Suppressor macrophage (primary cell): ENCODE measurements around the gene BFSP1.

ENCODE experiments used
- DNase-seq, 4 experiments: peaks; one replicate each; pipeline ENCODE4 v3.0.0-alpha.2; 2020 to 2022

BFSP1 gene

DNA sequence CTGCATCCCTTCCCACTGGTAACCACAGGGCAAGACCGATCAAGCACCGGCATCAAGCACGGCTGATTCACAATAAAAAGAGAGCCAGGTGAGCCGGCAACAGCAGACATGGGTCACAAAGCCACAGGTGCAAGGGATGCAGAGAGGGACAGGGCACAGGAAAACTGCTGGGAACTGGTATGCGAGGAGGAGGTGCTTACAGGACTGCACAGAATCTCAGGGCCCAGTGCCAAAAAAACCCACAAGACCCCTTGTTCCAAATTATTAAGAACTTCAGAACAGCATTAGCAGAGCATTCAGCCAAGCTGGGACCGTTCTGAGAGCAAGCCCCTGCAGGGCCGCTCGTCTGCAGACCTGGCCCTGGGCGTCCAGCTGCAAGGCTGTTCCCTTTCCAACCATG lies 35.4 kb downstream of the BFSP1 start:
- no peak for DNase-seq

DNA sequence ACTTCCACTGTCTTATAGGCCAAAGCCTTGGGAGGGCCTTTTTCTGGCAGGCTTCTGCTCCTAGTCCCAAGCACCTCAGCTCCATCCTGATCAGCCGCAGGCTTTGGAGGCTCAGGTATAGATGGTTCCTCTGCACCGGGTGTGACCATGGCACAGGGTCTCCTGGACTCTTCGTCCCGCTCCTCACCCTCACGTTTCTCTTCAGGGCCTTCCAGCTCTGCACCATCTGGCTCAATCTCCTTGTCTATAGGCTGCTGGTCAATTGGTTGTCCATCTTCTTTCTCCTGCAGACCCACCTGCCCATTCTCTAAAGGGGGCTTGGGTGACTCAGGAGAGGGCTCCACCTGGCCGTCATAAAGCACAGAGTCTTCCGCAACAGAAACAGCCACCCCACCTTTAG lies 37.0 kb downstream of the BFSP1 start:
- no peak for DNase-seq

GRCh38 chr20:17493173-17493572 lies 38.0 kb downstream of the BFSP1 start:
- DNase-seq, result no peak

GRCh38 chr20:17491488-17491887 lies 39.7 kb downstream of the BFSP1 start:
- no peak for DNase-seq

GRCh38 chr20:17491041-17491440 lies 40.1 kb downstream of the BFSP1 start:
- DNase-seq, result no peak

DNA sequence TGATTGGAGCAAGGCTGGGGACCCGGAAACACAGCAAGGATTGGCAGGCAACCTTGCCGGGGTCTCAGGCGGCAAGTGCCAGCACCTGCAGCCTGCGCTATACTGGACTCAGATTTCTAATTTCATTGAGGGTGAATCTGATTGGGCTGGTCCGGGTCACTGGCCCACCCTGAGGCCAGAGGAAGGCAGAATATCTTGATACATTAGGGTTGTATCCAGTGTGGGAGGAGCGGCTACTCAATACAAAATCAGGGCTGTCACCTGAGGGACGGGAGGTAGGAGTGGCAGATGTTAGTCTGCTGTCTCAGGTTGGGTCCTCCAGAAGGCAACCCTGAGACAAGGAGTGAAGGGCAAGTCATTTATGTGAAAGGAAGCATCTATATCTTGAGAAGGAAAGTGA lies 40.7 kb downstream of the BFSP1 start:
- DNase-seq, result no peak

DNA sequence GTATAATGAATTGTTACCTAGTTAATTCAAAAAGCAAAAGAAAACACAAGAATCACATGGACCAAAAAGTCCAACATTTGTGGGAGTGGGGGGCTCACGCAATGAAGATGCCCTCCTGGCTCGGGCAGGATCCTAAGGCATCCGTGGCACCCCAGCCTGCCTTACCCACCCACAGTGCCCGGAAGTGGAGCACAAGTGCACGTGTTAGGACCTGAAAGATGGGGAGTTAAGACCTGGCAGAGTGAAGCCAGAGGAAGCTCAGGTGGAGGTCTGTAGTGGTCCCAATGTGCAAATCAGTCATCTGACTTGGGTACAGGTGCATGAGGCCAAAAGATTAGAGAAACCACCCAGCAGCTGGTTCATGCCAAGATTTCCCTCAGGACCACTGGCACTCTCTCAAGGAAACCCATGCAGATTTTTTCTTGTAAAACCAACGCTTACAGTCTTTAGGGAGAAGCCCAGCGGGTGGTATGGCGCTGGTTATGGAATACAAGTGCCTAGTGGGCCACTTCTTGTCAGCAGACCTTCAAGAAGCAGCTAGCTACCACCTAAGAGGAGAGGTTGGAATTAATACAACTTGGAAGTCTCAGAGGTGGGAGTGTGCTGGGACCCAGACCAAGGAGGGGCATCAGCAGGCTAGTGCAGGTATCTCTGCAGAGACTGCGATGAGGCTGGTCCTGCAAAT lies 42.1 kb downstream of the BFSP1 start:
- DNase-seq, result no peak

GRCh38 chr20:17485017-17485416 lies 46.2 kb downstream of the BFSP1 start:
- DNase-seq, result no peak

DNA sequence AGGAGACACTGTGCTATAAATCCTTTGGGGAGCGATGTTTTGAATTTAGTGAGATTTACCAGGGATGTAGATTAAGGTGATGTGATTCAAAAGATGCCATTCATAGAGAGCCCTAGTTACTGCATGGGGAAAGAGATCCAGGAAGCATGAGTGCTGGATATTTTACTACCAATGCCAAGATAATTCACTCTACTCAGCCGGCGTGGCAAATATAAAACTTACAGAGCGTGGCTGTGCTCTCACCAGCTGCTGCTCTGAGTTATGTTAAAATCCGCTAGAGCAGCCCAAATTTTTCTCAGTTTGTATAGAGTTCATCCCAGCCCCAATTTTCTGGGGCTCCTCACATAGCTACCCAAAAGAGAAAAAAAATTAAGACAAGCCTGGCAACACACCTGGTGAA lies 48.6 kb downstream of the BFSP1 start:
- no peak for DNase-seq

GRCh38 chr20:17481661-17482060 lies 49.5 kb downstream of the BFSP1 start:
- no peak for DNase-seq

- no peak for DNase-seq
Measured at GRCh38 chr20:17480696-17481095, 50.5 kb downstream of the BFSP1 start.

DNA sequence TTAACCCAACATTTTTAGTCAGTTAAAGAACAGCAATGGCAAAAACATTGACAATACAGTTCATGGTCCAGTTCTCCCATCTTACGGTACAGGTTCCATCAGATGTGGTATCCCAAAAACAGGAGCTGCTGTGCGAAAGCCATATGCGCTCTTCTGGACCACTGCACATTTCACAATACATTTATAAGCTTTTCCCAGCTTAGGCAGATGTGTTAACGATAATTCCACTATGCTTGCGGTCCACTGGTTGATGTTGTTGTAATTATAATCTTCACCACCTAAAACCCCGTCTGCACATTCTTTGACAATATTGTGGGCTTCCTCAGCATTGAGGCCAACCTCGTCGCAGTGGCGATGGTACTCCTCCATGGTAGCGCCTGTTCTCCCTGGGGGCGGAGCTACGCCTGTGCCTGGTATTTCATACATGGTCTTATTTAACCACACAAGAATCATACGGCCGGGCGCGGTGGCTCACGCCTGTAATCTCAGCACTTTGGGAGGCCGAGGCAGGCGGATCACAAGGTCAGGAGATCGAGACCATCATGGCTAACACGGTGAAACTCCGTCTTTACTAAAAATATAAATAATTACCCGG lies 52.0 kb downstream of the BFSP1 start:
- no peak for DNase-seq

DNA sequence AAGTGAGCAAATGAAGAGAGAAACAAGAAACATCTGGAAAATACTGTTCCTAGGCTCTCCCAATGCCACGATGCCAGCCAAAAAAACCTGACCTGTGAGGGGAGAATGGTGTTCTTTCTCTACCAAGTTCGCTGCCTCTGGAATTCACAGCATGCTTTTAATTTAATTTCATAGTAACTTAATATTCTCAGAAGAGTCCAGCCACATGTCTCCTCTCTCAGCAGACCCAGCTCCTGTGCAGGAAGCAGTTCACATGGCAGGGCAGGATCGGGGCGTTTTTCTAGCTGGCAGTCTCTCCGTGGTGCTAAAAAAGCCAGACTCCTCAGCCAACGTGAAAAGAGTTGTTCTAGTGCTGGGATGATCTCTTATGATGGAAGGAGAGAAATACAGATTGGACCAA lies 57.5 kb downstream of the BFSP1 start:
- no peak for DNase-seq

- no peak for DNase-seq
Measured at GRCh38 chr20:17471606-17472187, 59.5 kb downstream of the BFSP1 start.

DNA sequence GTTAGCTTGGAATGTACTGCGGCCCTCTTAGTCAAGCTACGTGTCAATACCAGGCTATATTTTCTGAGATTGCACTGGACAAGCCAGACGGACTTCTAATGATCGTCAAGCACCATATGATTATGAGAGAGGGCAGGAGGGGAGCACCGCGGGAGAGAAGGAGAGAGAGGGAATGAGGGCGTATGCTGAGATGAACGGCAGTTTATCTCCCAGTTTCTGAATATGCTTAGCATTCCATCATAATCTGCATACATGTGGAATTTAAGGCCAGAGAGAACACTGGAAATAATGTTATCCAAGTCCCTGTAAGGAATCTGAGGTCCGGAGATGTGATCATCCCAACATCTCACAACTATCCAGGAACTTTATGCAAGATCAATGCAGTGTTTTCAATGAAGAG lies 60.2 kb downstream of the BFSP1 start:
- DNase-seq, result no peak

DNA sequence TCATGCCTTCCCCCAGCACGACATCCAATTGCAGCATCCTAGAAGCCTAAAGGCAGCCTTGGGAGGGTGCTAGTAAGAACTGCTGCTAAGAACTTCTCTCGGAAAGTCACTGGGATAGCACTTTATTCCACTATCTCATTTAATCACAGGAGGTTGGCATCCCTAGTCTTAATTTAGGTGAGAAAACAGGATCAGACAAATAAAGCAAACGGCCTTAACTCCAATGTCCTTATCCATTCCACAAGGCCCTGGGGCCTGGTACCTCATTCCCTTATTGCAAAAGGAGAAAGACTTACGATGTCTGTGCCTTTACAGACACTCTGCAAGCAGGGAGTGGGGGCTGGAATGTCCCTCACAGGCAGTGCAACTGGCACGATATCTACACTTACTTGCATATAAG lies 60.7 kb downstream of the BFSP1 start:
- no peak for DNase-seq

GRCh38 chr20:17469246-17470030 lies 61.7 kb downstream of the BFSP1 start:
- DNase-seq, result no peak

- no peak for DNase-seq
Measured at GRCh38 chr20:17468073-17468840, 62.9 kb downstream of the BFSP1 start.

DNA sequence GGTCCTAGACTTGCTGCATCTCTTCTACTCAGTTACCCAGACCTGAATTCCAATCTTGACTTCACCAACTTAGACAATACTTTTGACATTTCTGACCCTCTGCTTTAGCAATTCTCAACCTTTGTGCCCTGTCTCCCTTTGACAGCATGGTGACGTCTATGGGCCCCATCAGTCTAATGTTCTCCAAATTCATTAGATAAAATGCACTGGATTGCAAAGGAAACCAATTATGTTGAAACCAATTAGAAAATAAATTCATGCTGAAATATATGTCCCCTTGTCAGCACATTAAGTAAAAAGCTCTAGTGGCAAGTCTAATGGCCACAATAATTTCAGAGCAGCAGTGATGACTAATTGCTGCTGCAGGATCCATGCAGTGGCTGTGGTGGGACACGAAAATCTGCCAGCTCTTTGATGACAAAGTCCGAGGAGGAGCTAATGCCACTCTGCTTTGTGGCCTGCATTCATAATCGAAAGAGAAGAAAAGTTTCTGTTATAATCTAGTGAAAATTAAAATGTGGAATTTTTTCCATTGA lies 64.0 kb downstream of the BFSP1 start:
- DNase-seq, result no peak

DNA sequence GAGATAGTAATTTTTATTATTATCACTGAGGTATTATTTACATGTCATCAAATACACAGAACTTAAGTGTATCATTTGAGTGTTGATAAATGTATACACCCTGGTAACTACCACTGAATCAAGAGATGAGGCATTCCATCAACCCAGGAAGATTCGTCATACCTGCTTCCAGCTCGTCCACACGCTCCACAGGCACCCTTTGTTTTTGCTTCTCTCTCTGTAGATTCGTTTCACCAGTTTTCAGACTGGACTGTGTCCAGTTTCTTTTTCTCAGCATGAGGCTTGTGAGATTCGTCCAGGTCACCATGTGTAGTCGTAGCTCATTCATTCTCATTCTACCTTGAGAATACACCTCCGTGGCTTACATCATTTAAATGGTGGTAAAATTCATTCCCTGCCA lies 64.5 kb downstream of the BFSP1 start:
- DNase-seq, result no peak

GRCh38 chr20:17465236-17465635 lies 65.9 kb downstream of the BFSP1 start:
- DNase-seq, result no peak

- DNase-seq, result no peak
Measured at GRCh38 chr20:17463711-17464110, 67.5 kb downstream of the BFSP1 start.

GRCh38 chr20:17461941-17462340 lies 69.2 kb downstream of the BFSP1 start:
- no peak for DNase-seq
